ENCODE data around the gene MYCBP. TPM values are rescaled to one million over a fixed set of nuclear protein-coding genes. Genes with fewer than 3 reads are reported as not detected.

The MYCBP gene
- total and polyA plus RNA-seq, 2 of the 8 experiments (the other 6 are each of a cell fraction or from before 2014, with no cell fraction given) = 22.4 to 38.2 TPM

DNA sequence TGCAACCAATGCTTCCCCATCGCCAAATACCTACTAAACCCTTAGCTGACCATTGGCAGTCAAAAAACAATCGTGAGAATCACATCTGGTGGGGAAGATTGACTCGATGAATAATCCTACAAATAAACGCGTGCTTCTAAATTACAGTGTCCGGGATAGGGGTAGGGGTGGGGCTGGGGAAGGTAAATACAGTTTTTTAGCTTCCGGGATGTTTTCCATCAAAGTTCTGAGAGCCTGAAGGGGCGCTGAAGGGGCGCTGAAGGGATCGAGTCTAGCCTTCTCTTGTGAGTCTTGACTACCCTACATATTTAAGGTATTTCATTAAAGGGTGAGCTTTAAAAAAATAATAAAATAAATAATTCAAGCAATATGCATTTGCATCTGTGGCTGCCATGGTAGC is 54.1 kb downstream of the MYCBP start:
- no peak overlapping the region for H3K4ac ChIP-seq (replicated peaks; ENCODE audit: insufficient read length, low read depth, low read length)
- no peaks in the 10 kb centered on the region for H4K20me1 ChIP-seq (replicated peaks in 1 of 2; ENCODE audit: control insufficient read depth in 1 of 2, insufficient read depth in 2 of 2, low read length in 2 of 2)
- H3K27ac ChIP-seq (ENCODE audit: low read depth, low read length) = no peak overlapping the region
- no peak overlapping the region for H2BK120ac ChIP-seq (replicated peaks; ENCODE audit: low read depth, low read length)
- H3K18ac ChIP-seq (ENCODE audit: extremely low read depth, low read length) = no peak overlapping the region
- 0 out of 2 replicates have a peak overlapping the region, but pooled peaks have one; percentile 76 for H2AFZ ChIP-seq (ENCODE audit: low read length)
- H3K56ac ChIP-seq (replicated peaks; ENCODE audit: insufficient read length, low read depth, low read length) = no peak overlapping the region
- POLR2A ChIA-PET (ENCODE audit: partially characterized antibody) = interaction anchor here (0.9 to 1.5 kb wide), 2 partner anchors 179 to 195 kb away, joined by 3 read pairs; no protein-coding TSS in a partner anchor
- H3K9ac ChIP-seq (replicated peaks in 1 of 4; ENCODE audit: extremely low read depth in 1 of 4, low read depth in 3 of 4, low read length in 3 of 4) = no peak overlapping the region
- no peak overlapping the region for H2BK20ac ChIP-seq (ENCODE audit: low read length)
- no peak for DNase-seq (ENCODE audit: low read depth in 1 of 2, low spot score in 2 of 2)
- no peak overlapping the region for H2AK5ac ChIP-seq (ENCODE audit: low read depth, low read length)
- H4K5ac ChIP-seq (ENCODE audit: insufficient read length, low read depth, low read length) = no peak overlapping the region
- H3K27me3 ChIP-seq (replicated peaks in 1 of 4; ENCODE audit: control insufficient read depth in 3 of 4, extremely low read depth in 1 of 4, insufficient read depth in 3 of 4, low read length in 3 of 4) = peaks cover 6 to 38% (median 26%) of the 10 kb centered on the region in 4 experiments
- H2BK15ac ChIP-seq (ENCODE audit: low read length) = no peak overlapping the region
- H4K8ac ChIP-seq (ENCODE audit: extremely low read depth, insufficient read depth, low read length) = no peak overlapping the region
- no peak overlapping the region for H3K23ac ChIP-seq (ENCODE audit: insufficient read length)
- no peaks in the 10 kb centered on the region for H3K79me2 ChIP-seq (ENCODE audit: control insufficient read depth in 1 of 2, insufficient read depth in 2 of 2, low read length in 2 of 2)
- peaks cover 1 to 5% (median 2%) of the 10 kb centered on the region in 4 experiments; a peak in 4 of 7 replicates for H3K4me1 ChIP-seq (replicated peaks in 1 of 4; ENCODE audit: control insufficient read depth in 3 of 4, insufficient read depth in 4 of 4, low read length in 3 of 4)
- no peaks in the 10 kb centered on the region for H3K36me3 ChIP-seq (ENCODE audit: control insufficient read depth in 2 of 4, insufficient read depth in 4 of 4, low read length in 3 of 4)
- H2BK5ac ChIP-seq (ENCODE audit: low read depth, low read length) = no peak overlapping the region
- H3K23me2 ChIP-seq (ENCODE audit: low read depth, low read length) = peaks cover 4% of the 10 kb centered on the region; the same call in 1 of the 2 replicates
- FAIRE-seq = no peak
- H3K9me3 ChIP-seq (ENCODE audit: insufficient read depth in 2 of 2, low read depth in 1 of 2, low read length in 1 of 2) = peaks cover 0 to 4% of the 10 kb centered on the region in 2 experiments; a peak in 2 of 4 replicates
- CTCF ChIA-PET (ENCODE audit: partially characterized antibody) = interaction anchor here (0.6 to 8.1 kb wide), 37 partner anchors 9 to 828 kb away, joined by 3 to 71 read pairs (median 4); no protein-coding TSS in a partner anchor
- H4K91ac ChIP-seq (replicated peaks; ENCODE audit: insufficient read length, low read length) = no peak overlapping the region
- H2BK12ac ChIP-seq (ENCODE audit: low read depth, low read length) = no peak overlapping the region
- H3K4me3 ChIP-seq (ENCODE audit: extremely low read depth in 1 of 4, insufficient read depth in 2 of 4, low read depth in 3 of 4, low read length in 4 of 4) = peak overlapping the region; percentile 52 to 74 (median 60); a peak in 7 of 8 replicates
- H3K4me2 ChIP-seq (ENCODE audit: insufficient read depth in 1 of 2, low read depth in 2 of 2, low read length in 2 of 2) = peak overlapping the region; percentile 83 to 98
- WGBS, 2 experiments (ENCODE audit: extremely low coverage in 1 of 2, insufficient coverage in 1 of 2, insufficient read length in 1 of 2, insufficient replicate concordance in 2 of 2, low coverage in 1 of 2, low lambda C conversion rate in 2 of 2, missing lambda C conversion rate in 1 of 2) = 14% methylated on average over 10 of the region's 10 CpGs; no CpG with 5 or more reads in 1 of the 2 experiments
- H3K79me1 ChIP-seq (ENCODE audit: low read depth, low read length) = no peaks in the 10 kb centered on the region
- TF ChIP-seq, protein P1, sequence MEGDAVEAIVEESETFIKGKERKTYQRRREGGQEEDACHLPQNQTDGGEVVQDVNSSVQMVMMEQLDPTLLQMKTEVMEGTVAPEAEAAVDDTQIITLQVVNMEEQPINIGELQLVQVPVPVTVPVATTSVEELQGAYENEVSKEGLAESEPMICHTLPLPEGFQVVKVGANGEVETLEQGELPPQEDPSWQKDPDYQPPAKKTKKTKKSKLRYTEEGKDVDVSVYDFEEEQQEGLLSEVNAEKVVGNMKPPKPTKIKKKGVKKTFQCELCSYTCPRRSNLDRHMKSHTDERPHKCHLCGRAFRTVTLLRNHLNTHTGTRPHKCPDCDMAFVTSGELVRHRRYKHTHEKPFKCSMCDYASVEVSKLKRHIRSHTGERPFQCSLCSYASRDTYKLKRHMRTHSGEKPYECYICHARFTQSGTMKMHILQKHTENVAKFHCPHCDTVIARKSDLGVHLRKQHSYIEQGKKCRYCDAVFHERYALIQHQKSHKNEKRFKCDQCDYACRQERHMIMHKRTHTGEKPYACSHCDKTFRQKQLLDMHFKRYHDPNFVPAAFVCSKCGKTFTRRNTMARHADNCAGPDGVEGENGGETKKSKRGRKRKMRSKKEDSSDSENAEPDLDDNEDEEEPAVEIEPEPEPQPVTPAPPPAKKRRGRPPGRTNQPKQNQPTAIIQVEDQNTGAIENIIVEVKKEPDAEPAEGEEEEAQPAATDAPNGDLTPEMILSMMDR (IDR thresholded peaks at IDR 0.05; ENCODE audit: control extremely low read depth in 1 of 3, insufficient read depth in 1 of 3, low read depth in 1 of 3, low read length in 3 of 3) = peak in 1 of 3 experiments; percentile 0; a peak in 1 of 4 replicates
- TF ChIP-seq, protein P2, sequence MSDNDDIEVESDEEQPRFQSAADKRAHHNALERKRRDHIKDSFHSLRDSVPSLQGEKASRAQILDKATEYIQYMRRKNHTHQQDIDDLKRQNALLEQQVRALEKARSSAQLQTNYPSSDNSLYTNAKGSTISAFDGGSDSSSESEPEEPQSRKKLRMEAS (IDR thresholded peaks at IDR 0.05) = no peak
- H3K14ac ChIP-seq (ENCODE audit: insufficient read length) = no peak overlapping the region
